Loucy (cell line): ENCODE data around the gene WDR7.

Experiments used
- CTCF ChIP-seq: fragments of 200-600 bp; sonication (generic); conservative IDR thresholded peaks from 2 replicates; pipeline ENCODE4 v1.5.1; 2014; ENCODE audit warnings: mild to moderate bottlenecking, antibody characterized with exemption, low read length
- EZH2phosphoT487 ChIP-seq: fragments of 200-600 bp; IDR thresholded peaks from 2 replicates; pipeline ENCODE4 v1.6.1; 2018; ENCODE audit warnings: antibody characterized with exemption, mild to moderate bottlenecking, moderate library complexity, borderline replicate concordance

GRCh38 chr18:56878711-56879110, 227.6 kb downstream of the WDR7 start:
- TF ChIP-seq CTCF (no peak), EZH2phosphoT487 (no peak)
